A549 treated with CORT108297 at 1 μM for 4 hours (cell line): Measurements from ENCODE around the gene KRR1. TPM values are rescaled to one million over a fixed set of nuclear protein-coding genes. Genes with fewer than 3 reads are reported as not detected.

Experiments used
- total RNA-seq: library from RNA; stranded (reverse); fragments of 200-300 nt; extraction: Qiagen RNA extraction; gene quantifications from 5 replicates; pipeline ENCODE4 v1.2.3, GENCODE V29; 2022

KRR1 gene
- total RNA-seq: 55.0 to 91.3 TPM (median 60.9 TPM) in 5 replicates

GRCh38 chr12:75511116-75512048, at the start of gene KRR1:
Gene KRR1, minus strand, starts transcription at chr12:75511609. Its CDS starts 12 bp downstream, at chr12:75511597.

DNA sequence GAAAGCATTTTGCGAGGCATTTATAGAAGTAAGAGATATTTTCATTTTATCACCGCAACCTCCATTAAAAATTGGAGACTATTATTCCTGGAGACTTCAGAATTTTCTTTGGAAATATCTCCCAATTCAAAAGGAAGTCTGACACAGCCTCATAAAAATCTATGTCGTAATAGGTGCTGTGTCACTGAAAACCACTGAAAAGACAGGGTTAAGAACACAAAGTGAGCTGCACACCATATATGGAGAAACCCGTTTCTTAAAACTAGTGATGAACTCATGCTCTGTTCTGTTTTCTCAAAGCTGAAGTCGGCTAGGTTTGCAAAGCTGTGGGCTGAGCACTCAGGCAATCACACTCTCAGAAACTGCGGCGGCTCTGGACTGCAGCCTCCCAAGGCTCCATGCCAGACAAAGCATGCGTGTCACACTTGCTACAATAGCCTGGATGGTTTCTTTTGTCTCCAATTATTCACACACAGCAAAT, 30.9 kb downstream of the KRR1 start, which contains the start of gene GLIPR1:
Gene GLIPR1, plus strand, starts transcription at position 287 of the 481 bp plus-strand sequence. Its CDS starts 126 bp downstream, at position 413.

Other genes with a start within 250 kb of the KRR1 start
- gene CAPS2, start 181.3 kb downstream of the KRR1 start, total RNA-seq: 1.2 to 2.2 TPM (median 1.4 TPM) in 5 replicates
- not detected in 5 replicates for gene GLIPR1L1, start 176.9 kb downstream of the KRR1 start, total RNA-seq
- gene GLIPR1L2, start 120.5 kb downstream of the KRR1 start, total RNA-seq: 0.10 to 0.28 TPM (median 0.16 TPM) in 4 of 5 replicates, not detected in the other
- gene GLIPR1, start 30.9 kb downstream of the KRR1 start, total RNA-seq: 22.6 to 34.4 TPM (median 29.3 TPM) in 5 replicates